Activated CD8-positive, alpha-beta T cell treated with anti-CD3 and anti-CD28 coated beads for 36 hours (primary cell): ENCODE results near the gene LRRC34. TPM values are rescaled to one million over a fixed set of nuclear protein-coding genes. Genes with fewer than 3 reads are reported as not detected.

Experiments
- ATAC-seq: fragments of 200-7000 bp; cut with Tn5 transposase; one replicate; pipeline ENCODE4 v1.10.0; 2021; ENCODE audit warnings: mild to moderate bottlenecking, moderate library complexity
- CTCF ChIA-PET: fragments of 350-600 bp; sonication (Branson Sonifier 250); formaldehyde crosslinking; loops from one replicate; lab custom pipeline; 2021; ENCODE audit warnings: antibody characterized with exemption; lab: Charles Lee
- POLR2A ChIA-PET: fragments of 350-600 bp; sonication (Branson Sonifier 250); formaldehyde crosslinking; loops from one replicate; lab custom pipeline; 2021; ENCODE audit warnings: antibody characterized with exemption; lab: Charles Lee
- DNase-seq: peaks from one replicate; pipeline ENCODE4 v3.0.0-alpha.2; 2020
- H3K27ac Mint-ChIP-seq: one replicate; pipeline ENCODE4 v1.8.0; 2021; ENCODE audit warnings: mild to moderate bottlenecking, mixed read lengths
- H3K27me3 Mint-ChIP-seq: one replicate; pipeline ENCODE4 v1.8.0; 2021; ENCODE audit warnings: mixed read lengths
- H3K36me3 Mint-ChIP-seq: one replicate; pipeline ENCODE4 v1.8.0; 2021; ENCODE audit warnings: low read depth, mixed read lengths
- H3K4me1 Mint-ChIP-seq: one replicate; pipeline ENCODE4 v1.8.0; 2021; ENCODE audit warnings: low read depth, mixed read lengths
- H3K4me3 Mint-ChIP-seq: one replicate; pipeline ENCODE4 v1.8.0; 2021; ENCODE audit warnings: mild to moderate bottlenecking, moderate library complexity, mixed read lengths
- H3K9me3 Mint-ChIP-seq: one replicate; pipeline ENCODE4 v1.8.0; 2021; ENCODE audit warnings: mixed read lengths
- CTCF ChIP-seq: fragments of 200-600 bp; IDR thresholded peaks from one replicate; pipeline ENCODE4 v1.8.0; 2022; ENCODE audit warnings: antibody characterized with exemption, mild to moderate bottlenecking
- intact Hi-C: fragments of 100-400 bp; cut with micrococcal nuclease; formaldehyde crosslinking; loops from one replicate; pipeline ENCODE4 v1.10.0; 2022
- total RNA-seq, 2 experiments: library from RNA; stranded (reverse); gene quantifications; one replicate each; pipeline ENCODE4 v1.2.3, GENCODE V29; 2021

LRRC34 gene
- total RNA-seq, 2 experiments from 2014 or later: 6.6 to 6.8 TPM

- peaks cover 8% of the 10 kb centered on the region for H3K4me1 Mint-ChIP-seq
- H3K27me3 Mint-ChIP-seq: peaks cover 5% of the 10 kb centered on the region
- TF ChIP-seq CTCF: no peak
- ATAC-seq (no peak), DNase-seq (no peak)
- no peaks in the 10 kb centered on the region for H3K9me3 Mint-ChIP-seq
- ChIA-PET POLR2A (no interaction called here), CTCF (no interaction called here)
- no peaks in the 10 kb centered on the region for H3K36me3 Mint-ChIP-seq
- H3K4me3 Mint-ChIP-seq: no peak overlapping the region
- intact Hi-C loops: no loop called here
- no peak overlapping the region for H3K27ac Mint-ChIP-seq
Measured at GRCh38 chr3:169827712-169828111, 15.0 kb upstream of the LRRC34 start.

GRCh38 chr3:169825316-169825715 is 12.6 kb upstream of the LRRC34 start:
- no peak overlapping the region for H3K4me3 Mint-ChIP-seq
- peaks cover 8% of the 10 kb centered on the region for H3K4me1 Mint-ChIP-seq
- no peak for TF ChIP-seq CTCF
- ATAC-seq: no peak
- CTCF ChIA-PET: no interaction called here
- no peaks in the 10 kb centered on the region for H3K36me3 Mint-ChIP-seq
- no peak for DNase-seq
- no peak overlapping the region for H3K27ac Mint-ChIP-seq
- POLR2A ChIA-PET: interaction anchor here (0.9 to 1.3 kb wide), 2 partner anchors 13 to 46 kb away, joined by 3 read pairs; no protein-coding TSS in a partner anchor
- H3K9me3 Mint-ChIP-seq: no peaks in the 10 kb centered on the region
- intact Hi-C loops: no loop called here
- peaks cover 8% of the 10 kb centered on the region for H3K27me3 Mint-ChIP-seq

GRCh38 chr3:169822983-169823382 is 10.3 kb upstream of the LRRC34 start:
- ChIA-PET CTCF (no interaction called here), POLR2A (no interaction called here)
- no peak overlapping the region for H3K4me3 Mint-ChIP-seq
- DNase-seq (no peak), ATAC-seq (no peak)
- H3K27me3 Mint-ChIP-seq: peaks cover 11% of the 10 kb centered on the region
- no peak overlapping the region for H3K27ac Mint-ChIP-seq
- intact Hi-C loops: no loop called here
- H3K9me3 Mint-ChIP-seq: no peaks in the 10 kb centered on the region
- no peak for TF ChIP-seq CTCF
- H3K36me3 Mint-ChIP-seq: no peaks in the 10 kb centered on the region
- no peaks in the 10 kb centered on the region for H3K4me1 Mint-ChIP-seq

DNA sequence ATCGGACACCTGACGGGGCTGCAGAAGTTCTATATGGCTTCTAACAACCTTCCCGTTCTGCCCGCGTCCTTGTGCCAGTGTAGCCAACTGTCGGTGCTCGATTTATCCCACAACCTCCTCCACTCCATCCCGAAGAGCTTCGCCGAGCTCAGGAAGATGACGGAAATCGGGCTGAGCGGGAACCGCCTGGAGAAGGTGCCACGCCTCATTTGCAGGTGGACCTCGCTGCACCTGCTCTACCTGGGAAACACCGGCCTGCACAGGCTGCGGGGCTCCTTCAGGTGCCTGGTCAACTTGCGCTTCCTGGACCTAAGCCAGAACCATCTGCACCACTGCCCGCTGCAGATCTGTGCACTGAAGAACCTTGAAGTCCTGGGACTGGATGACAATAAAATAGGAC is 9.8 kb upstream of the LRRC34 start:
- DNase-seq: no peak
- ChIA-PET POLR2A (no interaction called here), CTCF (no interaction called here)
- no peaks in the 10 kb centered on the region for H3K36me3 Mint-ChIP-seq
- TF ChIP-seq CTCF: no peak
- no peak overlapping the region for H3K27ac Mint-ChIP-seq
- no peaks in the 10 kb centered on the region for H3K9me3 Mint-ChIP-seq
- H3K4me3 Mint-ChIP-seq: no peak overlapping the region
- intact Hi-C loops: no loop called here
- no peaks in the 10 kb centered on the region for H3K4me1 Mint-ChIP-seq
- no peak for ATAC-seq
- peaks cover 11% of the 10 kb centered on the region for H3K27me3 Mint-ChIP-seq

DNA sequence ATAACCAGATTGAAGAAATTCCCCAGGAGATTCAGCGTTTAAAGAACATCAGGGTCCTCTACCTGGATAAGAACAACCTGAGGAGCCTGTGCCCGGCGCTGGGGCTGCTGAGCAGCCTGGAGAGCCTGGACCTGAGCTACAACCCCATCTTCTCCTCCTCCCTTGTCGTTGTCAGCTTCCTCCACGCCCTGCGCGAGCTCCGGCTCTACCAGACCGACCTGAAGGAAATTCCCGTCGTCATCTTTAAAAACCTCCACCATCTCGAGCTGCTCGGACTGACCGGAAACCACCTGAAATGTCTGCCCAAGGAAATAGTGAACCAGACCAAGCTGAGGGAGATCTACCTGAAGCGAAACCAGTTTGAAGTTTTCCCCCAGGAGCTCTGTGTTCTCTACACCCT is 9.4 kb upstream of the LRRC34 start:
- Mint-ChIP-seq H3K4me3 (no peak overlapping the region), H3K27me3 (peaks cover 11% of the 10 kb centered on the region), H3K36me3 (no peaks in the 10 kb centered on the region), H3K9me3 (no peaks in the 10 kb centered on the region), H3K27ac (no peak overlapping the region), H3K4me1 (no peaks in the 10 kb centered on the region)
- no peak for DNase-seq
- ATAC-seq: no peak
- no peak for TF ChIP-seq CTCF
- POLR2A ChIA-PET: interaction anchor here (0.6 kb wide), 1 partner anchor 542 kb away, joined by 3 read pairs; no protein-coding TSS in a partner anchor
- intact Hi-C loops: no loop called here
- CTCF ChIA-PET: interaction anchor here (1.4 kb wide), 1 partner anchor 41 kb away, joined by 3 read pairs; no protein-coding TSS in a partner anchor
